Suppressor macrophage treated with lipopolysaccharide for 4 hours (primary cell): ENCODE data around the gene AMD1.
A peak's percentile ranks its signal among the peaks of the same experiment; 100 is the strongest.
"Not testable (repeated sequence)": the region's sequence is repeated elsewhere in the genome, so short reads cannot be mapped to it uniquely, and the experiment has no call there.

ENCODE experiments used
- DNase-seq: peaks from one replicate; pipeline ENCODE4 v3.0.0-alpha.2; 2020

AMD1 gene

GRCh38 chr6:110878751-110879522 lies 4.4 kb downstream of the AMD1 start:
- peak; percentile 53 for DNase-seq

- DNase-seq: no peak
These were observed 6.1 kb downstream of the AMD1 start for GRCh38 chr6:110880651-110881050.

GRCh38 chr6:110881546-110882273 lies 7.1 kb downstream of the AMD1 start:
- DNase-seq: no peak

- DNase-seq: peak; percentile 24
These were observed 7.7 kb downstream of the AMD1 start for GRCh38 chr6:110882274-110882619.

GRCh38 chr6:110882824-110883554 lies 8.4 kb downstream of the AMD1 start:
- DNase-seq: no peak

- DNase-seq: no peak
These were observed 9.7 kb downstream of the AMD1 start for GRCh38 chr6:110884321-110884720.

- no peak for DNase-seq
These were observed 10.9 kb downstream of the AMD1 start for GRCh38 chr6:110885526-110885925.

GRCh38 chr6:110886555-110887167 lies 12.1 kb downstream of the AMD1 start:
- no peak for DNase-seq

- DNase-seq: no peak
These were observed 15.7 kb downstream of the AMD1 start for GRCh38 chr6:110890288-110890687.

- DNase-seq: no peak
These were observed 21.5 kb downstream of the AMD1 start for GRCh38 chr6:110895907-110896608.

GRCh38 chr6:110897433-110897832 lies 22.8 kb downstream of the AMD1 start:
- DNase-seq: no peak

GRCh38 chr6:110898111-110898510 lies 23.5 kb downstream of the AMD1 start:
- no peak for DNase-seq

GRCh38 chr6:110900028-110900598 lies 25.5 kb downstream of the AMD1 start:
- DNase-seq: no peak

GRCh38 chr6:110901601-110902000 lies 27.0 kb downstream of the AMD1 start:
- not testable (repeated sequence) for DNase-seq

- no peak for DNase-seq
These were observed 27.5 kb downstream of the AMD1 start for GRCh38 chr6:110902091-110902490.

- not testable (repeated sequence) for DNase-seq
These were observed 31.7 kb downstream of the AMD1 start for GRCh38 chr6:110906273-110906672.

- no peak for DNase-seq
These were observed 56.2 kb downstream of the AMD1 start for GRCh38 chr6:110930781-110931180.

GRCh38 chr6:110933912-110934311 lies 59.3 kb downstream of the AMD1 start:
- peak; percentile 31 for DNase-seq

- peak; percentile 32 for DNase-seq
These were observed 59.9 kb downstream of the AMD1 start for GRCh38 chr6:110934381-110934898.

GRCh38 chr6:110935171-110935570 lies 60.6 kb downstream of the AMD1 start:
- DNase-seq: no peak

GRCh38 chr6:110938171-110938570 lies 63.6 kb downstream of the AMD1 start:
- DNase-seq: peak; percentile 47
